H1 (cell line): ENCODE data around the gene INTS2. TPM values are rescaled to one million over a fixed set of nuclear protein-coding genes. Genes with fewer than 3 reads are reported as not detected.

Experiments
- CTCF ChIA-PET: fragments of 300-600 bp; sonication (Branson Sonifier 250); formaldehyde crosslinking; loops from one replicate; lab custom pipeline; 2021; ENCODE audit not compliant: partially characterized antibody; lab: Charles Lee
- POLR2A ChIA-PET: fragments of 300-600 bp; sonication (Branson Sonifier 250); formaldehyde crosslinking; loops from one replicate; lab custom pipeline; 2021; ENCODE audit warnings: inconsistent platforms; ENCODE audit not compliant: partially characterized antibody; lab: Charles Lee
- DNase-seq, 2 experiments: peaks; one replicate each; pipeline versions ENCODE4 v3.0.0 to v3.0.0-alpha.2; 2010 to 2022; ENCODE audit warnings: low spot score in 2 of 2, low read depth in 1 of 2, mixed read lengths in 1 of 2
- FAIRE-seq: peaks from 2 replicates; lab custom pipeline; 2011; peaks lifted over from hg19 to GRCh38; lab: Jason Lieb, UNC
- H2AFZ ChIP-seq: 2 replicates; pipeline ENCODE4 v1.8.1; 2012; ENCODE audit warnings: low read length, inconsistent platforms
- H2AK5ac ChIP-seq: 2 replicates; pipeline ENCODE4 v1.6.1; 2013; ENCODE audit warnings: low read depth, low read length
- H2BK120ac ChIP-seq: replicated peaks from 2 replicates; pipeline ENCODE3; 2013; ENCODE audit warnings: low read depth, low read length, inconsistent platforms
- H2BK12ac ChIP-seq: 2 replicates; pipeline ENCODE4 v1.6.1; 2013; ENCODE audit warnings: low read depth, low read length
- H2BK15ac ChIP-seq: 2 replicates; pipeline ENCODE4 v1.6.1; 2013; ENCODE audit warnings: low read length
- H2BK20ac ChIP-seq: 2 replicates; pipeline ENCODE4 v1.6.1; 2013; ENCODE audit warnings: low read length
- H2BK5ac ChIP-seq: 2 replicates; pipeline ENCODE4 v1.6.1; 2013; ENCODE audit warnings: low read depth, low read length
- H3K14ac ChIP-seq: 2 replicates; pipeline ENCODE4 v1.6.1; 2013; ENCODE audit warnings: inconsistent platforms; ENCODE audit not compliant: insufficient read length
- H3K18ac ChIP-seq: 2 replicates; pipeline ENCODE4 v1.6.1; 2013; ENCODE audit warnings: low read length; ENCODE audit errors: extremely low read depth
- H3K23ac ChIP-seq: 2 replicates; pipeline ENCODE4 v1.6.1; 2013; ENCODE audit warnings: inconsistent platforms; ENCODE audit not compliant: insufficient read length
- H3K23me2 ChIP-seq: 2 replicates; pipeline ENCODE4 v1.6.1; 2013; ENCODE audit warnings: low read depth, low read length
- H3K27ac ChIP-seq: 2 replicates; pipeline ENCODE4 v1.6.1; 2011; ENCODE audit warnings: low read depth, low read length, inconsistent platforms
- H3K27me3 ChIP-seq, 4 experiments: replicated peaks in 1 of 4; 1 replicate in 1 of 4; 2 replicates in 3 of 4; pipeline versions ENCODE4 v1.6.1 to v1.8.1; 2011 to 2013; ENCODE audit warnings: low read length in 3 of 4, mild to moderate bottlenecking in 3 of 4, inconsistent platforms in 2 of 4, mixed read lengths in 2 of 4, moderate library complexity in 1 of 4; ENCODE audit not compliant: control insufficient read depth in 3 of 4, insufficient read depth in 3 of 4; ENCODE audit errors: extremely low read depth in 1 of 4
- H3K36me3 ChIP-seq, 4 experiments: 2 replicates each; pipeline versions ENCODE4 v1.6.1 to v1.8.1; 2011 to 2013; ENCODE audit warnings: mild to moderate bottlenecking in 4 of 4, low read length in 3 of 4, moderate library complexity in 2 of 4, control low read depth in 1 of 4, inconsistent platforms in 1 of 4; ENCODE audit not compliant: insufficient read depth in 4 of 4, control insufficient read depth in 2 of 4
- H3K4ac ChIP-seq: replicated peaks from 2 replicates; pipeline ENCODE3; 2013; ENCODE audit warnings: low read length, low read depth, mixed read lengths, inconsistent platforms; ENCODE audit not compliant: insufficient read length
- H3K4me1 ChIP-seq, 4 experiments: replicated peaks in 1 of 4; 1 replicate in 1 of 4; 2 replicates in 3 of 4; pipeline versions ENCODE4 v1.6.1 to v1.8.1; 2011 to 2013; ENCODE audit warnings: low read length in 3 of 4, inconsistent platforms in 2 of 4, mixed read lengths in 1 of 4; ENCODE audit not compliant: insufficient read depth in 4 of 4, control insufficient read depth in 3 of 4
- H3K4me2 ChIP-seq, 2 experiments: 2 replicates each; pipeline versions ENCODE4 v1.6.1 to v1.8.1; 2011 to 2013; ENCODE audit warnings: low read depth in 2 of 2, low read length in 2 of 2, control low read depth in 1 of 2, inconsistent platforms in 1 of 2, mild to moderate bottlenecking in 1 of 2; ENCODE audit not compliant: insufficient read depth in 1 of 2
- H3K4me3 ChIP-seq, 4 experiments: fragments of 200-600, 300-600 bp in 1 of 4; sonication (generic), shearing (Covaris generic), sonication (Bioruptor Twin) in 1 of 4; 2 replicates each; pipeline versions ENCODE4 v1.5.1 to v1.8.1; 2011 to 2016; ENCODE audit warnings: low read length in 4 of 4, low read depth in 3 of 4, control low read depth in 2 of 4, inconsistent platforms in 2 of 4, mild to moderate bottlenecking in 2 of 4, mixed read lengths in 1 of 4, moderate library complexity in 1 of 4; ENCODE audit not compliant: insufficient read depth in 2 of 4; ENCODE audit errors: extremely low read depth in 1 of 4
- H3K56ac ChIP-seq: replicated peaks from 2 replicates; pipeline ENCODE3; 2013; ENCODE audit warnings: low read depth, mild to moderate bottlenecking, mixed read lengths, low read length, inconsistent platforms; ENCODE audit not compliant: insufficient read length
- H3K79me1 ChIP-seq: 2 replicates; pipeline ENCODE4 v1.6.1; 2013; ENCODE audit warnings: low read depth, low read length, control low read depth
- H3K79me2 ChIP-seq, 2 experiments: 2 replicates each; pipeline versions ENCODE4 v1.6.1 to v1.8.1; 2012 to 2013; ENCODE audit warnings: low read length in 2 of 2, mild to moderate bottlenecking in 2 of 2, inconsistent platforms in 1 of 2; ENCODE audit not compliant: insufficient read depth in 2 of 2, control insufficient read depth in 1 of 2
- H3K9ac ChIP-seq, 4 experiments: replicated peaks in 1 of 4; 1 replicate in 1 of 4; 2 replicates in 3 of 4; pipeline versions ENCODE4 v1.6.1 to v1.8.1; 2011 to 2013; ENCODE audit warnings: low read depth in 3 of 4, low read length in 3 of 4, control low read depth in 2 of 4, mild to moderate bottlenecking in 2 of 4, moderate library complexity in 2 of 4, inconsistent platforms in 1 of 4; ENCODE audit errors: extremely low read depth in 1 of 4
- H3K9me3 ChIP-seq, 2 experiments: 2 replicates each; pipeline versions ENCODE4 v1.6.1 to v1.8.1; 2012 to 2013; ENCODE audit warnings: mild to moderate bottlenecking in 2 of 2, moderate library complexity in 2 of 2, control low read depth in 1 of 2, inconsistent platforms in 1 of 2, low read depth in 1 of 2, low read length in 1 of 2, mixed read lengths in 1 of 2; ENCODE audit not compliant: insufficient read depth in 2 of 2
- H4K20me1 ChIP-seq, 2 experiments: replicated peaks in 1 of 2; 2 replicates each; pipeline versions ENCODE3 to v1.8.1; 2011 to 2013; ENCODE audit warnings: inconsistent platforms in 2 of 2, low read length in 2 of 2, mild to moderate bottlenecking in 1 of 2; ENCODE audit not compliant: insufficient read depth in 2 of 2, control insufficient read depth in 1 of 2
- H4K5ac ChIP-seq: 2 replicates; pipeline ENCODE4 v1.6.1; 2013; ENCODE audit warnings: low read length, low read depth, mixed read lengths, inconsistent platforms; ENCODE audit not compliant: insufficient read length
- H4K8ac ChIP-seq: 2 replicates; pipeline ENCODE4 v1.8.0; 2013; ENCODE audit warnings: mild to moderate bottlenecking, moderate library complexity, low read length, inconsistent platforms; ENCODE audit not compliant: insufficient read depth; ENCODE audit errors: extremely low read depth
- H4K91ac ChIP-seq: replicated peaks from 2 replicates; pipeline ENCODE3; 2013; ENCODE audit warnings: low read length, mixed read lengths, inconsistent platforms; ENCODE audit not compliant: insufficient read length
- KDM5A ChIP-seq: fragments of 200-600 bp; IDR thresholded peaks from 2 replicates; pipeline ENCODE4 v1.7.1; 2012; ENCODE audit warnings: mild to moderate bottlenecking, low read length, inconsistent platforms, mixed read lengths
- NRF1 ChIP-seq: IDR thresholded peaks from 2 replicates; pipeline ENCODE4 v1.6.1; 2011; ENCODE audit warnings: mild to moderate bottlenecking, low read depth, low read length, improper control_type of control experiment
- SIRT6 ChIP-seq: IDR thresholded peaks from one replicate; pipeline ENCODE4 v1.7.1; 2012; ENCODE audit warnings: low read length, inconsistent platforms
- SP4 ChIP-seq: IDR thresholded peaks from 2 replicates; pipeline ENCODE4 v1.6.1; 2012; ENCODE audit warnings: low read length, inconsistent platforms
- ZNF274 ChIP-seq: IDR thresholded peaks from 2 replicates; pipeline ENCODE4 v1.7.0; 2012; ENCODE audit warnings: low read length, borderline replicate concordance; ENCODE audit errors: extremely low read depth
- WGBS, 2 experiments: shearing (Covaris generic) in 1 of 2; methylation state at CpG; one replicate each; pipeline versions ENCODE4 v1.1.6 to v1.1.7; 2013 to 2015; ENCODE audit warnings: low lambda C conversion rate in 2 of 2, mixed read lengths in 2 of 2, inconsistent platforms in 1 of 2, low coverage in 1 of 2, missing lambda C conversion rate in 1 of 2; ENCODE audit not compliant: insufficient replicate concordance in 2 of 2, insufficient coverage in 1 of 2, insufficient read length in 1 of 2; ENCODE audit errors: extremely low coverage in 1 of 2, missing lambda C conversion rate in 1 of 2; 5-methylcytosine and 5-hydroxymethylcytosine counted together
- polyA plus RNA-seq, 7 experiments: library from polyadenylated mRNA; depleted of rRNA in 3 of 7; stranded (reverse) in 5 of 7; unstranded in 2 of 7; fragments of >200 nt in 5 of 7; fragments of 200-250 nt in 2 of 7; gene quantifications; 1 replicate in 5 of 7; 2 replicates in 1 of 7; 4 replicates in 1 of 7; pipeline versions ENCODE4 v1.2.1 to v1.2.3, GENCODE V29; 2011 to 2013; ENCODE audit warnings: missing spikeins in 2 of 7, mixed read lengths in 2 of 7
- total RNA-seq: library from RNA; stranded (reverse); fragmentation: NEBNext Ultra II Directional; extraction: Animal tissue kit (Norgen Biotek cat#: 25700); gene quantifications from 2 replicates; pipeline ENCODE4 v1.2.1, GENCODE V29; 2021
- TF ChIP-seq, protein P1 (sequence below): IDR thresholded peaks from 2 replicates; pipeline ENCODE4 v1.6.1; 2012; ENCODE audit warnings: inconsistent platforms

INTS2 gene
- total and polyA plus RNA-seq, 2 of the 8 experiments (the other 6 are each of a cell fraction or from before 2014, with no cell fraction given), result 9.4 to 21.8 TPM

- H3K27ac ChIP-seq, result no peak overlapping the region
- H4K5ac ChIP-seq, result no peak overlapping the region
- H3K18ac ChIP-seq, result no peak overlapping the region
- H3K4ac ChIP-seq, result no peak overlapping the region
- H2BK15ac ChIP-seq, result no peak overlapping the region
- H2BK12ac ChIP-seq, result no peak overlapping the region
- no peaks in the 10 kb centered on the region for H3K23me2 ChIP-seq
- H3K4me1 ChIP-seq, result no peaks in the 10 kb centered on the region
- CTCF ChIA-PET, result interaction anchor here (1.5 to 2.0 kb wide), 2 partner anchors 15 to 200 kb away, joined by 7 to 18 read pairs; no protein-coding TSS in a partner anchor
- H3K4me2 ChIP-seq, result no peak overlapping the region
- TF ChIP-seq SIRT6 (no peak), KDM5A (no peak), ZNF274 (no peak), NRF1 (no peak), SP4 (no peak)
- TF ChIP-seq, protein P1, sequence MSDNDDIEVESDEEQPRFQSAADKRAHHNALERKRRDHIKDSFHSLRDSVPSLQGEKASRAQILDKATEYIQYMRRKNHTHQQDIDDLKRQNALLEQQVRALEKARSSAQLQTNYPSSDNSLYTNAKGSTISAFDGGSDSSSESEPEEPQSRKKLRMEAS, result no peak
- TF ChIP-seq, all 59 proteins: peak for 0
- Histone ChIP-seq H3K14ac (no peak overlapping the region), H4K8ac (no peak overlapping the region), H2BK120ac (no peak overlapping the region), H3K23ac (no peak overlapping the region), H3K56ac (no peak overlapping the region), H3K27me3 (no peaks in the 10 kb centered on the region; a peak in 1 of 7 replicates), H2BK20ac (no peak overlapping the region), H3K4me3 (no peak overlapping the region), H3K9me3 (no peaks in the 10 kb centered on the region), H3K79me2 (no peaks in the 10 kb centered on the region), H2AK5ac (no peak overlapping the region), H4K20me1 (no peaks in the 10 kb centered on the region), H3K79me1 (no peaks in the 10 kb centered on the region), H2BK5ac (no peak overlapping the region), H3K9ac (no peak overlapping the region), H4K91ac (no peak overlapping the region), H2AFZ (no peak overlapping the region), H3K36me3 (no peaks in the 10 kb centered on the region; a peak in 1 of 8 replicates)
- WGBS, 2 experiments, result 100% methylated on average over 1 of the region's 1 CpG; no CpG with 5 or more reads in 1 of the 2 experiments
- FAIRE-seq (no peak), DNase-seq (no peak)
- POLR2A ChIA-PET, result no interaction called here
These were observed 92.2 kb downstream of the INTS2 start for GRCh38 chr17:61835606-61836005.
